VCaP (cell line): Measurements from ENCODE around the gene MBOAT1.

Experiments
- H3K27ac ChIP-seq: fragments of 450-650 bp; 2 replicates; pipeline ENCODE4 v1.5.1; 2017
- CTCF ChIP-seq: fragments of 450-650 bp; conservative IDR thresholded peaks from 2 replicates; pipeline ENCODE4 v1.5.1; 2017; ENCODE audit warnings: mild to moderate bottlenecking, moderate library complexity

MBOAT1 gene

GRCh38 chr6:20212392-20213111 is at the start of gene MBOAT1:
MBOAT1 (minus strand) TSS chr6:20212469; CDS start chr6:20212234, 235 bp downstream.
- peak within 1 kb of the TSS; percentile 85 for H3K27ac ChIP-seq
- TF ChIP-seq CTCF = peak; percentile 66

DNA sequence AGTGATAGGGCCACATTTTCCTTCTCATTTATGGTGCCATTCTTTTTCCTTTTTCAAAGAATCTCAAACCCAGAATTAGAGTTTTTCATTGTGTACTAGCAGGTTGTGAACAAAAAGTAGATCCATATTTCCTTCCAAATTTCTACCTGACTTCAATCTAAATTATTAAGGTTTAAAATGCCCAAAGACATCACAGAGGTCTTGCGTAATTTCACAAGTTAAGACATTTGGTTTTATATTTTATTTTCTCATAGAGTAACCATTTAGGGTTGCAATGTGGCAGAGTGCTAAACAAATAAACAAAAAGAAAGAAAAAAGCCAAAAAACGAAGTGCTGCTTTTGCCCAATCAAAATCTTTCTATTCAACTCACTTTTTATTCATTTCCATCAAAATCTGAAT is 49.4 kb upstream of the MBOAT1 start:
- no peak overlapping the region for H3K27ac ChIP-seq
- no peak for TF ChIP-seq CTCF

- TF ChIP-seq CTCF = no peak
- no peak overlapping the region for H3K27ac ChIP-seq
Measured at GRCh38 chr6:20260360-20260759, 48.1 kb upstream of the MBOAT1 start.

DNA sequence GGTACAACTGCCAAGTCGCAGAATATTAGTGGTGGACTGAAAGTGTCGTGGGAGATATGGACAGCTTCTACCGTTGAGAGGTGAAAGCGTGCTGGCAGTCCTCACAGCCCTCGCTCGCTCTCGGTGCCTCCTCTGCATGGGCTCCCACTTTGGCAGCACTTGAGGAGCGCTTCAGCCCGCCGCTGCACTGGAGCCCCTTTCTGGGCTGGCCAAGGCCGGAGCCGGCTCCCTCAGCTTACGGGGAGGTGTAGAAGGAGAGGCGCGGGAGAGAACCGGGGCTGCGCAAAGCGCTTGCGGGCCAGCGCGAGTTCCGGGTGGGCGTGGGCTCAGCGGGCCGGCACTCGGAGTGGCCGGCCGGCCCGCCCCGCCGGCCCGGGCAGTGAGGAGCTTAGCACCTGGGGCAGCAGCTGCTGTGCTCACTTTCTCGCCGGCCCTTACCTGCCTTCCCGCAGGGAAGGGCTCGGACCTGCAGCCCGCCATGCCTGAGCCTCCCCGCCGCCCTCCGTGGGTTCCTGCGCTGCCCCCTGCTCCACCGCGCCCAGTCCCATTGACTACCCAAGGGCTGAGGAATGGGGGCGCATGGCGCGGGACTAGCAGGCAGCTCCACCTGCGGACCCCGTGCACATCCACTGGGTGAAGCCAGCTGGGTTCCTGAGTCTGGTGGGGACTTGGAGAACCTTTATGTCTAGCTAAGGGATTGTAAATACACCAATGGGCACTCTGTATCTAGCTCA is 47.2 kb upstream of the MBOAT1 start:
- no peak overlapping the region for H3K27ac ChIP-seq
- no peak for TF ChIP-seq CTCF

DNA sequence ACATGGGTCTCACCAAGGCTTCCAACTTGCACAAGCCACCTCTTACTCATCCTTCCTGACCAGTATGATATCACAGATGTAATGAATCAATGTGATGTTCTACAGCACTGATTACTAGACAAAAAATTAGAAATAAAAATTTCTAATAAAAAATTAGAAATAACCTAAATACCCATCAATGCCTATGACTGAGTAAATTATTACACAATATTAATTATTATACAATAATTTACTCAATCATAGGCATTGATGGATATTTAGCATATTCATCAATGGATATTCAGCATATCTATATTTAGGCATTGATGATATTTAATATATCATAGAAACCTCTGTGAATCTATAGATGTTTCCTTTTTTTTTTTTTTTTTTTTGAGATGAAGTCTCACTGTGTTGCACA is 43.2 kb upstream of the MBOAT1 start:
- no peak for TF ChIP-seq CTCF
- no peak overlapping the region for H3K27ac ChIP-seq

DNA sequence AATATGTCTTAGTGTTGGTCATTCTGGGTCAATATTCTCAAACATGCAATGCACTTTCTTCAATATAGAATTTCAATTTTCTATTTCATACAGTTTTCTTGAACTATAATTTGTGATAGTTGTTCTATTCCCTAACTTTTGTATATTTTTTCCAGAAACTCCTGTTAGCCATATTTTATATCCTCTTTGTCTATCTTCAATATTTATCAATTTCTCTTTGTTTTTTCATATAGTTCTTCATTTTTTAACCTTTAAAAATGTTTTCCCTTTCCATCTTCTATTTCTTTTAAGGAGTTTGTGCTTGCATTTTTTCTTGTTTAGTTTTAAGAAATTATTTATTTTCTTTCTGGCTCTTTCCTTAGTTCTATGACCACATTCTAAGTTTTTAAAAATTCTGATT is 42.0 kb upstream of the MBOAT1 start:
- no peak overlapping the region for H3K27ac ChIP-seq
- TF ChIP-seq CTCF = no peak

DNA sequence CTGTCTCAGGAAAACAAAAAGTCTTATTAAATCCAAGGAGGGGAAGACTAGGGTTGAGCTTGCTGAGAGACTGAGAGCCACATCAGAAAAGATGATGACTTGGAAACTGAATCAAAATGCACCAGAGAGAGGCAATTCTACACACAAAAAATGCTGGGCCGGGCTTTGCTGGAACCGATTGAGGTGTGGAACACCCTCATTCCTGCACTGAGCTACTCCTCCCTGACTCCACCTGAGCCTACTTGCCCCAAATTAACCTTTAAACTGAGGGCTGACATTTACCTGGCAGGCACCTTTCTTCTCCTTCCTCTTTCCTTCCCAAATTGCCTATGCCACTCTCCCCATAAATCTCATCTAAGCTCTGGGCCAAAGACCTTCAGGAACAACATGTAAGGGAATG is 40.8 kb upstream of the MBOAT1 start:
- H3K27ac ChIP-seq = no peak overlapping the region
- no peak for TF ChIP-seq CTCF
